Lung (tissue), 16 donors: ENCODE results near the gene MAST3. TPM values are rescaled to one million over a fixed set of nuclear protein-coding genes. Genes with fewer than 3 reads are reported as not detected.
A peak's percentile ranks its signal among the peaks of the same experiment; 100 is the strongest.

Experiments
- ATAC-seq: fragments of 200-7000 bp; cut with Tn5 transposase; one replicate; pipeline ENCODE4 v1.9.1; 2020; ENCODE audit warnings: moderate number of reproducible peaks; ENCODE audit not compliant: insufficient read depth, low FRiP score
- DNase-seq, 3 donors: peaks; one replicate each; pipeline ENCODE4 v3.0.0-alpha.2; 2013 to 2017
- H3K27ac ChIP-seq, 2 donors: one replicate each; pipeline ENCODE4 v1.5.1; 2013; ENCODE audit warnings: mild to moderate bottlenecking in 2 of 2, moderate library complexity in 2 of 2, control low read depth in 1 of 2, inconsistent platforms in 1 of 2, low read depth in 1 of 2, low read length in 1 of 2
- H3K27me3 ChIP-seq, 3 donors: one replicate each; pipeline ENCODE4 v1.5.1; 2013; ENCODE audit warnings: low read length in 2 of 3; ENCODE audit not compliant: control insufficient read depth in 3 of 3, insufficient read depth in 3 of 3
- H3K36me3 ChIP-seq, 4 donors: one replicate each; pipeline ENCODE4 v1.5.1; 2013; ENCODE audit warnings: low read length in 4 of 4, mild to moderate bottlenecking in 1 of 4, moderate library complexity in 1 of 4; ENCODE audit not compliant: control insufficient read depth in 4 of 4, insufficient read depth in 4 of 4
- H3K4me1 ChIP-seq, 5 donors: one replicate each; pipeline ENCODE4 v1.5.1; 2013; ENCODE audit warnings: low read length in 5 of 5, mild to moderate bottlenecking in 2 of 5, moderate library complexity in 1 of 5; ENCODE audit not compliant: control insufficient read depth in 5 of 5, insufficient read depth in 5 of 5
- H3K4me3 ChIP-seq: one replicate; pipeline ENCODE4 v1.5.1; 2013; ENCODE audit warnings: mild to moderate bottlenecking, control low read depth, moderate library complexity
- H3K9ac ChIP-seq, 2 donors: one replicate each; pipeline ENCODE4 v1.5.1; 2013; ENCODE audit warnings: low read length in 2 of 2, control low read depth in 1 of 2; ENCODE audit not compliant: insufficient read depth in 1 of 2
- H3K9me3 ChIP-seq, 4 donors: one replicate each; pipeline ENCODE4 v1.5.1; 2013; ENCODE audit warnings: low read length in 3 of 4, mild to moderate bottlenecking in 1 of 4, moderate library complexity in 1 of 4; ENCODE audit not compliant: control insufficient read depth in 4 of 4, insufficient read depth in 3 of 4
- WGBS, 2 donors: extraction: QIAGEN DNeasy Blood & Tissue Kit; methylation state at CpG; one replicate each; pipeline ENCODE4 v1.1.7; 2013; 5-methylcytosine and 5-hydroxymethylcytosine counted together
- long read RNA-seq, 5 donors: transcript quantifications; one replicate each; lab custom pipeline, GENCODE V29; 2026
- polyA plus RNA-seq, 2 donors: library from polyadenylated mRNA; stranded (reverse); fragments of 200-250 nt; gene quantifications; one replicate each; pipeline ENCODE4 v1.2.1, GENCODE V29; 2013
- total RNA-seq, 2 donors: library from RNA; depleted of rRNA in 1 of 2; stranded (reverse); fragments of >200 nt in 1 of 2; gene quantifications; one replicate each; pipeline ENCODE4 v1.2.1, GENCODE V29; 2014 to 2021
- TF ChIP-seq, protein P1 (sequence below): IDR thresholded peaks from 2 replicates; pipeline ENCODE4 v1.5.1; 2012; ENCODE audit warnings: mild to moderate bottlenecking; ENCODE audit errors: control extremely low read depth, extremely low read depth
- donor health status: control.
- donor health status: control.
- donor health status: Bipolar disorder and iron deficiency.
- donor health status: healthy.
- donor health status: DM: yes; HTN: yes; CAD: no.

Gene MAST3
- total RNA-seq: 10 to 100 TPM in 1 of 2 donors, 1 to 10 TPM in 1; 6.5 to 24.0 TPM
- polyA plus RNA-seq: 10 to 100 TPM in 1 of 2 donors, 1 to 10 TPM in 1; 5.0 to 12.1 TPM
- long read RNA-seq, donor 1: 0 reads
- long read RNA-seq, donor 2: 0 reads
- long read RNA-seq, donor 3: 0 reads
- long read RNA-seq, donor 4: 0 reads
- long read RNA-seq, donor 5: 0 reads

DNA sequence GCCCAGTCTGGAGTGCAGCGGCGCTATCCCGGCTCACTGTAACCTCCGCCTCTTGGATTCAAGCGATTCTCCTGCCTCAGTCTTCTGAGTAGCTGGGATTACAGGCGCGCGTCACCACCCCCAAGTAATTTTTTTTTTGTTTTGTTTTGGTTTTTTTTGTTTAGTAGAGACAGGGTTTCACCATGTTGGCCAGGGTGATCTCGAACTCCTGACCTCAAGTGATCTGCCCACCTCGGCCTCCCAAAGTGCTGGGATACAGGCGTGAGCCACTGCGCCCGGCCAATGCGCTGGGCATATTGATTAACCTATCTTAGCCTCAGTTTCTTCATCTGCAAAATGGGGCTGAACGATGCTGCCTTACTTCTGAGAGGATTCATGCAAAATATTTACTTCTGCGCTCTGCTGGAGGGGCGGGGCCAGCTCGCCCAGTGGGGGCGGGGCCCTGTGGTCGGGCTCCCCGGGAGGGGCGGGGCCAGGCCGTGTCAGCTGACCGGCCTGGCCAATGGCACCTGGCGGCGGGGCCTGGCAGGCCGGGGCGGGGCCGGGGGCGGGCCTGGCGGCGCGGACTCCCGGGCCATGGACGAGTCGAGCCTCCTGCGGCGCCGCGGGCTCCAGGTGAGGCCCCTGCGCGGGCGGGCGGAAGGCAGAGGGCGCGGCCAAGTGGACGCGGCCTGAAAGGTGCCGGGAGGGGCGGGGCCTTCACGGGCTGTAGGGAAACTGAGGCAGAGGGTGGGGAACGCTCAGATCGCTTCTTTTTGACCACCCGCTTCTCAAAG lies at the start of gene MAST3:
MAST3 (plus strand) TSS at position 562 of the 776 bp plus-strand sequence; CDS start at position 577, 15 bp downstream.
- Histone ChIP-seq H3K9ac (no peak within 1 kb of the TSS), H3K4me1 (peaks cover 0 to 12% (median 7%) of the 10 kb centered on the region in 5 donors), H3K36me3 (no peaks in the 10 kb centered on the region), H3K4me3 (peak within 1 kb of the TSS; percentile 28), H3K27ac (no peak within 1 kb of the TSS), H3K27me3 (peaks cover 0 to 20% (median 16%) of the 10 kb centered on the region in 3 donors), H3K9me3 (no peaks in the 10 kb centered on the region)
- TF ChIP-seq, protein P1, sequence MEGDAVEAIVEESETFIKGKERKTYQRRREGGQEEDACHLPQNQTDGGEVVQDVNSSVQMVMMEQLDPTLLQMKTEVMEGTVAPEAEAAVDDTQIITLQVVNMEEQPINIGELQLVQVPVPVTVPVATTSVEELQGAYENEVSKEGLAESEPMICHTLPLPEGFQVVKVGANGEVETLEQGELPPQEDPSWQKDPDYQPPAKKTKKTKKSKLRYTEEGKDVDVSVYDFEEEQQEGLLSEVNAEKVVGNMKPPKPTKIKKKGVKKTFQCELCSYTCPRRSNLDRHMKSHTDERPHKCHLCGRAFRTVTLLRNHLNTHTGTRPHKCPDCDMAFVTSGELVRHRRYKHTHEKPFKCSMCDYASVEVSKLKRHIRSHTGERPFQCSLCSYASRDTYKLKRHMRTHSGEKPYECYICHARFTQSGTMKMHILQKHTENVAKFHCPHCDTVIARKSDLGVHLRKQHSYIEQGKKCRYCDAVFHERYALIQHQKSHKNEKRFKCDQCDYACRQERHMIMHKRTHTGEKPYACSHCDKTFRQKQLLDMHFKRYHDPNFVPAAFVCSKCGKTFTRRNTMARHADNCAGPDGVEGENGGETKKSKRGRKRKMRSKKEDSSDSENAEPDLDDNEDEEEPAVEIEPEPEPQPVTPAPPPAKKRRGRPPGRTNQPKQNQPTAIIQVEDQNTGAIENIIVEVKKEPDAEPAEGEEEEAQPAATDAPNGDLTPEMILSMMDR: no peak
- WGBS, 2 donors: 23 to 27% methylated on average over 48 to 54 of the region's 54 CpGs
- DNase-seq (peak; percentile 63 to 80 (median 68)), ATAC-seq (peak; percentile 99)

DNA sequence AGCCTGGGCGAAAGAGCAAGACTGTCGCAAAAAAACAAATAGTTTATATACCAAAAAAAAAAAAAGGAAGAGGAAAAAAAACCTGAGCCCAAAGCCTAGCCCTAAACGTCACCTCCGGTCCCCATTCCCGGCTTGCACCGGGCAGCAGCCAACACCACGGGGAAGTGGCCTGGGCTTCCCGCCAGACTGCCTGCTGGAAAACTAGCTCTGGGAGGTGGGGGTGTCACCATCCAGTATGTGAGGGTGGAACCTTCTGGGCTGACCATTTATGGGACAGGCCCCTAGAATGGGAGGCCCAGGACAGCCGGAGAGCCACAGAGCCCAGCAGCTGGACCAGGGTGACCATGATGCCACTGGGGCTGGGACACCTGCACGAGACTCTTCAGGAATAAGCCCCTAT lies 48.2 kb upstream of the MAST3 start:
- Histone ChIP-seq H3K9me3 (no peaks in the 10 kb centered on the region), H3K9ac (no peak overlapping the region), H3K4me1 (peaks cover 0 to 11% (median 0%) of the 10 kb centered on the region in 5 donors), H3K27ac (peak overlapping the region; percentile 54 to 60), H3K27me3 (peaks cover 0 to 21% (median 10%) of the 10 kb centered on the region in 3 donors), H3K36me3 (no peaks in the 10 kb centered on the region), H3K4me3 (no peak overlapping the region)
- DNase-seq: peak; percentile 73 to 92 (median 79)
- no peak for ATAC-seq
- TF ChIP-seq, protein P1: no peak
- 33 to 57% methylated on average over 10 of the region's 10 CpGs for WGBS, 2 donors

DNA sequence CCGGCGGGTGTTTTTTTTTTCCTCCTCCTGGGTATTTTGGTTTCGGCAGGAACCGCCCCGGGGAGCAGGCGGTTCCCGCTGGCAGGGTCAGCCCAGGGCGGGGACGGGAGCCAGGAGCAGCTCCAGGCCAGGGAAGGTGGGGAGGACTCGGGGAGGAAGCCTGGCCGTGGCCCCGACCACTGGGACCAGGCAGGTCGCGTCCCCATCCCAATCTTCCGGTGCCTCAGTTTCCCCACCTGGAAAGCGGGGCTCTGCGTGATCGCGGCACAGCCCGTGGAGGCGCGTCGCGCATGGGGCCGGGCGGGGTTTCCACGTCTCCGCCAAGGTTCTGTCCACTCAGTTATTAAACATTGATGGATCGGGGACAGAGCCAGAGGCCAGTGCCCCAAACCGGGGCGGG lies 45.7 kb upstream of the MAST3 start:
- H3K36me3 ChIP-seq: no peaks in the 10 kb centered on the region
- no peak for ATAC-seq
- no peak overlapping the region for H3K4me3 ChIP-seq
- no peaks in the 10 kb centered on the region for H3K9me3 ChIP-seq
- DNase-seq: no peak
- H3K9ac ChIP-seq: no peak overlapping the region
- 28 to 44% methylated on average over 31 of the region's 31 CpGs for WGBS, 2 donors
- H3K27me3 ChIP-seq: peaks cover 0 to 21% (median 10%) of the 10 kb centered on the region in 3 donors
- peaks cover 0 to 7% (median 0%) of the 10 kb centered on the region in 5 donors for H3K4me1 ChIP-seq
- no peak overlapping the region for H3K27ac ChIP-seq
- TF ChIP-seq, protein P1: no peak
